Measurements from ENCODE around the gene ERC1. TPM values are rescaled to one million over a fixed set of nuclear protein-coding genes. Genes with fewer than 3 reads are reported as not detected.

The ERC1 gene
- total and polyA plus RNA-seq, 2 donors (not counting 1 experiment from before 2014, with no cell fraction given): 19.7 to 34.5 TPM

GRCh38 chr12:1091350-1091749 lies 100.3 kb downstream of the ERC1 start:
- H3K27me3 ChIP-seq (ENCODE audit: control insufficient read depth, insufficient read depth, low read length): no peaks in the 10 kb centered on the region
- TF ChIP-seq EZH2 (IDR thresholded peaks at IDR 0.05; ENCODE audit: low read length, missing control alignments) (no peak), CTCF (conservative IDR thresholded peaks at IDR 0.05 in 1 of 2, IDR thresholded peaks at IDR 0.05 in 1 of 2; ENCODE audit: low read depth in 1 of 2, low read length in 2 of 2) (no peak)
- H3K9ac ChIP-seq (ENCODE audit: insufficient read depth, low read length): no peak overlapping the region
- H3K4me1 ChIP-seq (ENCODE audit: control insufficient read depth, extremely low read depth, insufficient read depth, low read length): no peaks in the 10 kb centered on the region
- peaks cover 16% of the 10 kb centered on the region for H3K79me2 ChIP-seq (ENCODE audit: control insufficient read depth, insufficient read depth, low read length)
- H3K36me3 ChIP-seq (ENCODE audit: control insufficient read depth, insufficient read depth, low read length): no peaks in the 10 kb centered on the region
- H2AFZ ChIP-seq (ENCODE audit: low read length): no peak overlapping the region
- no peak overlapping the region for H3K4me2 ChIP-seq (ENCODE audit: extremely low read depth, insufficient read depth, low read length)
- no peak overlapping the region for H3K27ac ChIP-seq (ENCODE audit: insufficient read depth, low read length)
- no peak overlapping the region for H3K4me3 ChIP-seq (replicated peaks in 1 of 4; ENCODE audit: control extremely low read depth in 1 of 4, insufficient read depth in 1 of 4, low read depth in 3 of 4, low read length in 4 of 4)
- DNase-seq (ENCODE audit: low read depth in 2 of 2): no peak
- H3K9me3 ChIP-seq (ENCODE audit: control insufficient read depth, insufficient read depth, low read depth, low read length): no peaks in the 10 kb centered on the region
- H4K20me1 ChIP-seq (ENCODE audit: control insufficient read depth, extremely low read depth, insufficient read depth, low read length): peaks cover 3% of the 10 kb centered on the region

- Histone ChIP-seq H3K4me3 (replicated peaks in 1 of 4; ENCODE audit: control extremely low read depth in 1 of 4, insufficient read depth in 1 of 4, low read depth in 3 of 4, low read length in 4 of 4) (no peak overlapping the region), H3K27me3 (ENCODE audit: control insufficient read depth, insufficient read depth, low read length) (no peaks in the 10 kb centered on the region), H3K27ac (ENCODE audit: insufficient read depth, low read length) (no peak overlapping the region), H3K9ac (ENCODE audit: insufficient read depth, low read length) (no peak overlapping the region), H3K9me3 (ENCODE audit: control insufficient read depth, insufficient read depth, low read depth, low read length) (no peaks in the 10 kb centered on the region), H4K20me1 (ENCODE audit: control insufficient read depth, extremely low read depth, insufficient read depth, low read length) (peaks cover 3% of the 10 kb centered on the region), H2AFZ (ENCODE audit: low read length) (no peak overlapping the region), H3K79me2 (ENCODE audit: control insufficient read depth, insufficient read depth, low read length) (peaks cover 18% of the 10 kb centered on the region), H3K4me1 (ENCODE audit: control insufficient read depth, extremely low read depth, insufficient read depth, low read length) (no peaks in the 10 kb centered on the region), H3K36me3 (ENCODE audit: control insufficient read depth, insufficient read depth, low read length) (no peaks in the 10 kb centered on the region), H3K4me2 (ENCODE audit: extremely low read depth, insufficient read depth, low read length) (no peak overlapping the region)
- DNase-seq (ENCODE audit: low read depth in 2 of 2): peak; percentile 54 to 79
- TF ChIP-seq EZH2 (IDR thresholded peaks at IDR 0.05; ENCODE audit: low read length, missing control alignments): no peak
- peak; percentile 82 to 86 for TF ChIP-seq CTCF (conservative IDR thresholded peaks at IDR 0.05 in 1 of 2, IDR thresholded peaks at IDR 0.05 in 1 of 2; ENCODE audit: low read depth in 1 of 2, low read length in 2 of 2)
Measured at GRCh38 chr12:1093166-1093751, 102.2 kb downstream of the ERC1 start.

GRCh38 chr12:1094714-1095113 lies 103.7 kb downstream of the ERC1 start:
- no peak for TF ChIP-seq CTCF (conservative IDR thresholded peaks at IDR 0.05 in 1 of 2, IDR thresholded peaks at IDR 0.05 in 1 of 2; ENCODE audit: low read depth in 1 of 2, low read length in 2 of 2)
- TF ChIP-seq EZH2 (IDR thresholded peaks at IDR 0.05; ENCODE audit: low read length, missing control alignments): no peak

More at GRCh38 chr12:1094714-1095113, 103.7 kb downstream of the ERC1 start:
- Histone ChIP-seq H3K4me3 (replicated peaks in 1 of 4; ENCODE audit: control extremely low read depth in 1 of 4, insufficient read depth in 1 of 4, low read depth in 3 of 4, low read length in 4 of 4) (no peak overlapping the region), H4K20me1 (ENCODE audit: control insufficient read depth, extremely low read depth, insufficient read depth, low read length) (peaks cover 3% of the 10 kb centered on the region), H3K4me1 (ENCODE audit: control insufficient read depth, extremely low read depth, insufficient read depth, low read length) (no peaks in the 10 kb centered on the region), H3K4me2 (ENCODE audit: extremely low read depth, insufficient read depth, low read length) (no peak overlapping the region), H2AFZ (ENCODE audit: low read length) (no peak overlapping the region), H3K27ac (ENCODE audit: insufficient read depth, low read length) (no peak overlapping the region), H3K79me2 (ENCODE audit: control insufficient read depth, insufficient read depth, low read length) (peaks cover 21% of the 10 kb centered on the region), H3K36me3 (ENCODE audit: control insufficient read depth, insufficient read depth, low read length) (no peaks in the 10 kb centered on the region), H3K9me3 (ENCODE audit: control insufficient read depth, insufficient read depth, low read depth, low read length) (no peaks in the 10 kb centered on the region), H3K27me3 (ENCODE audit: control insufficient read depth, insufficient read depth, low read length) (no peaks in the 10 kb centered on the region), H3K9ac (ENCODE audit: insufficient read depth, low read length) (no peak overlapping the region)
- DNase-seq (ENCODE audit: low read depth in 2 of 2): no peak
